Fibroblast of the aortic adventitia (primary cell): Measurements from ENCODE around the gene ANKRD65. TPM values are rescaled to one million over a fixed set of nuclear protein-coding genes. Genes with fewer than 3 reads are reported as not detected.
A peak's percentile ranks its signal among the peaks of the same experiment; 100 is the strongest.

Source experiments
- DNase-seq: peaks from one replicate; pipeline ENCODE4 v3.0.0-alpha.2; 2010; ENCODE audit warnings: low read depth
- H3K4me3 ChIP-seq: 2 replicates; pipeline ENCODE4 v1.5.1; 2011; ENCODE audit warnings: low read depth, mild to moderate bottlenecking, control low read depth, low read length, moderate library complexity
- total RNA-seq: library from RNA; depleted of rRNA; stranded (reverse); fragments of >200 nt; gene quantifications from 2 replicates; pipeline ENCODE4 v1.2.3, GENCODE V29; 2012; ENCODE audit warnings: low replicate concordance
- TF ChIP-seq, protein P1 (sequence below): IDR thresholded peaks from 2 replicates; pipeline ENCODE4 v1.5.1; 2011; ENCODE audit warnings: mild to moderate bottlenecking, low read length, control low read depth, inconsistent platforms; ENCODE audit not compliant: insufficient read depth

Gene ANKRD65
- total RNA-seq, 1 donor: 1.7 TPM

DNA sequence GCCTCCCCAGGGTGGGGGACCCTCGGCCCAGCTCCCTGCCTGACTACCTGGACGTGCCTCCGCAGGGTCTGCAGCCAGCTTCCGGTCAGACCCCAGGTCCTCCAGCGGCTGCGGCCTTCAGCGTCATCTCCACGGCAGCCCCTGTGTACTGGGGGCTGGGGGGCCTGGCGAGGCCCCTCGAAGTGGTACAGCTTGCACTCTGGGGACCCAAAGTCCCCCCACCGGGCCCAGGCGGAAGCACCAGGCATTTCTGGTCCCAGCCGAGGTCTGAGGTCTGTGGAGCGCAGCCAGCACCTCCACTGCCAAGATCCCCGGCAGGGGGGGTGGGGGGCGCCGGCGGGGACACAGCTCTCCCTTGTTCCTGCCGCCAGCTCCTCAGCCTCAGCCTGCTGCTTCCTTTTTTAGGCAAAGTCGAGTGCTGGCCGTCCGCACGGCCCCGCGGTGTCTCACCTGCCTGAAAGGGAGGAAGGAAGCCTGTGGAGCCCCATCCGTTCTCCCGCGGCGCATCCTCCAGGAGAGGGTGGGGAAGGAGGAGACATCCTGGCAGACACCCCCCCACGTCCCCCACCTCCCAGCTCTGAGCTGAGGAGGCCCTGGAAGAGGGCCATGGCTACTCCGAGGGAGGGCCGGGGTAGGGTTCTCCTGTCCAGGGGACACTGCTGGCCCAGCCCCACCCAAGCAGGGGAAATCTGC lies 13.2 kb upstream of the ANKRD65 start:
- no peak overlapping the region for H3K4me3 ChIP-seq
- TF ChIP-seq, protein P1, sequence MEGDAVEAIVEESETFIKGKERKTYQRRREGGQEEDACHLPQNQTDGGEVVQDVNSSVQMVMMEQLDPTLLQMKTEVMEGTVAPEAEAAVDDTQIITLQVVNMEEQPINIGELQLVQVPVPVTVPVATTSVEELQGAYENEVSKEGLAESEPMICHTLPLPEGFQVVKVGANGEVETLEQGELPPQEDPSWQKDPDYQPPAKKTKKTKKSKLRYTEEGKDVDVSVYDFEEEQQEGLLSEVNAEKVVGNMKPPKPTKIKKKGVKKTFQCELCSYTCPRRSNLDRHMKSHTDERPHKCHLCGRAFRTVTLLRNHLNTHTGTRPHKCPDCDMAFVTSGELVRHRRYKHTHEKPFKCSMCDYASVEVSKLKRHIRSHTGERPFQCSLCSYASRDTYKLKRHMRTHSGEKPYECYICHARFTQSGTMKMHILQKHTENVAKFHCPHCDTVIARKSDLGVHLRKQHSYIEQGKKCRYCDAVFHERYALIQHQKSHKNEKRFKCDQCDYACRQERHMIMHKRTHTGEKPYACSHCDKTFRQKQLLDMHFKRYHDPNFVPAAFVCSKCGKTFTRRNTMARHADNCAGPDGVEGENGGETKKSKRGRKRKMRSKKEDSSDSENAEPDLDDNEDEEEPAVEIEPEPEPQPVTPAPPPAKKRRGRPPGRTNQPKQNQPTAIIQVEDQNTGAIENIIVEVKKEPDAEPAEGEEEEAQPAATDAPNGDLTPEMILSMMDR: no peak
- DNase-seq: no peak

GRCh38 chr1:1433804-1434130 lies 12.7 kb upstream of the ANKRD65 start:
- DNase-seq: peak; percentile 28
- TF ChIP-seq, protein P1: no peak
- H3K4me3 ChIP-seq: no peak overlapping the region

GRCh38 chr1:1432951-1433803 lies 12.1 kb upstream of the ANKRD65 start:
- H3K4me3 ChIP-seq: no peak overlapping the region
- TF ChIP-seq, protein P1: no peak
- no peak for DNase-seq

- H3K4me3 ChIP-seq: no peak overlapping the region
- DNase-seq: no peak
These were observed 11.3 kb upstream of the ANKRD65 start for GRCh38 chr1:1432274-1432950.

GRCh38 chr1:1431845-1432273 lies 10.8 kb upstream of the ANKRD65 start:
- DNase-seq: no peak
- TF ChIP-seq, protein P1: no peak
- H3K4me3 ChIP-seq: no peak overlapping the region

More at GRCh38 chr1:1432274-1432950, 11.3 kb upstream of the ANKRD65 start:
- TF ChIP-seq, protein P1: no peak

GRCh38 chr1:1430992-1431844 lies 10.1 kb upstream of the ANKRD65 start:
- DNase-seq: no peak
- H3K4me3 ChIP-seq: no peak overlapping the region
- TF ChIP-seq, protein P1: no peak
